ENCODE data around the gene NELFB.

Gene NELFB

DNA sequence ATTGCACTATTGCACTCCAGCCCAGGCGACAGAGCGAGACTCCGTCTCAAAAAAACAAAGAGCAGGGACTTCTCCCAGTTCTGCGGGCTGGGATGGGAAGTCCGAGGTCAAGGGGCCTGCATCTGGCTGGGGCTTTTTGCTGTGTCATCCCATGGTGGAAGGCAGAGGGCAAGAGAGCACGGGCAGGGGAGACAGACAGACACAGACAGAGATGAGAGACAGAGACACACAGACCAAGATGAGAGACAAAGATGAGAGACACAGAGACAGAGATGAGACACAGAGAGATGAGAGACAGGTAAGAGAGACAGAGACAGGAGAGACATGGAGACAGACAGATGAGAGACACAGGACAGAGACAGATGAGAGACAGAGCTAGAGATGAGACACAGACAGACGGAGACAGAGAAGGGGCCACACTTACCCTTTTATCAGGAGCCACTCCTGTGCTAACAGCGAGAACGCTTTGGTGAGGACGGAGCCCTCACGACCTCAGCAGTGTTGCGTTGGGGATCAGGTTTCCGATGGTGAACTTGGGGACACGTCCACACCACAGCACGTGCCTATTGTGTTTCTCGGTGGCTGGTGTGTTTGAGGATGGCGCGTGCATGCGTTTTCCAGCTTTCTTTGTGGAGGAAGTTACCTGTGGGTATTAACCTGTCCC, 13.5 kb downstream of the NELFB start:
- no peak for DNase-seq

DNA sequence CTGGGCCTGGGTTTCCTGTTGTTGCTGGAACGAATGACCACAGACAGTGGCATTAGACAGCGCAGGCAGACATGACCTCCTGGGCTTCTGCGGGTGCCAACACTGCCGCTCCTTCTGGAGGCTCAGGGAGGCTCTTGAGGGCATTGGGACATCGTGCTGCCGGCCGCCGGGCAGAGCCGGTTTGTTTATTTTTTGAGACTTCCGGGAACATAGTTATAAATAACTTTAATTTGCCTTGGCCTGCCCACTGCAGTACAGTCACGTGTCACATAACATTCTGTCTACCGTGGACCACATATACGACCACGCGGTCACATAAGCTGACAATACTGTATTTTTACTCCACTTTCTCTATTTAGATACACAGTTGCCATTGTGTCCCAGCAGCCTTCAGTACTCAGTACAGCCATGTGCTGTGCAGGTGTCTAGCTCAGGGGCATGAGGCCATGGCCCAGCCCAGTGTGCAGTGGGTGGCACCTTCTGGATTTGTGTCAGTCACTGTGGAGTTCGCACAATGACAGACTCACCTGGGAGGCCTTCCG, 14.2 kb downstream of the NELFB start:
- DNase-seq: no peak

DNA sequence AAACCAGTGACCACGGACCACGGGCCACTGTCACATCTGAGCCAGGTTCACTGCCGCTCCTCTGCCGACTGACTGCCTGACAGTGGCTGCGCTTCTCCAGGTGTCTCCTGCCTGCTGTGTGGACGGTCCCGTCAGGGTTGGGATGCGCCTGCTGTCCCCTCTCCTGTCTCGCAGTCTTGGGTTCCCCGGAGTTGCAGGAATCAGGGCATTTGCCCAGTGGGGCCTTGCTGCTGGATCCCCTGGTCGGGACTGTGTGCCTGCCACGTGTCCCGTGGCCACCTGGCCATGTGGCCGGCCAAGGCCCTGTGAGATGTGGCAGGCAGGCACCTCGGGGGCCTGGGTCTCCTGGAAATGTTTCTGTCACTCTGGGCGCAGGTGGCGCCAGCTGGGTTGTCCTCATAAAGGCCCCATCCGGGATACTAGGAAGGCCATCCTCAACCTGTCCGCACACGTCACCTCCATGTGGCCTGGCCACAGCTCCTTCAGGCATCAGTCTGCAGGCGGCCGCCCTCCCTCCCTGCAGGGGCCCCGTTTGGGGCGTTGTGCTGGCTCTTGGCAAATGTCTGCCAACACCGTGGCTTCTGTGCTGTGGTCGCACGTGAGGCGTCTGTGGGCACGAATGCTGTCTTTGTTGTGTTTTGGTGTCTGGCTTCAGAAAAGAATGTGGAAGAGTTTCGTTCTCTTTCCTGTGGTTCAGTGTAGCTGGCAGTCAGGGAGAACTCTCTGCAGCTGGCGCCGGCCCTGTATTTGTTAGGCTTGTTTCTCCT, 16.0 kb downstream of the NELFB start:
- DNase-seq: no peak

DNA sequence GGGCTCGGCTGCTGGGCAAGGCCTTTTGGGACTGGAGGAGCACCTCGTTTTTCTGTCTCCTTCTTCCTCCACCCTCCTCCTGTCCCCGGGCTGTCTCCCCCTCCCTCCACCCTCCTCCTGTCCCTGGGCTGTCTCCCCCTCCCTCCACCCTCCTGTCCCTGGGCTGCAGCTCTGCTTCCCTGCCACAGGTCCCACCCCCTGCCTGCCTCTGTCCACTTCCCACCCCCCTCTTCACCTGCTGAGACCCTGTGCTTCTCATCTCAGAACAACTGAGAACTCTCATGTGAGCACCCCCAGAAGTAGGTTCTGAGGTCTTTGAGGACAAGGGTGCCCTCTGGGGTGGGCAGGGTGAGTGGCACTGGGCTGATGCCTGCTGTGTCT, 16.6 kb downstream of the NELFB start:
- no peak for DNase-seq

DNA sequence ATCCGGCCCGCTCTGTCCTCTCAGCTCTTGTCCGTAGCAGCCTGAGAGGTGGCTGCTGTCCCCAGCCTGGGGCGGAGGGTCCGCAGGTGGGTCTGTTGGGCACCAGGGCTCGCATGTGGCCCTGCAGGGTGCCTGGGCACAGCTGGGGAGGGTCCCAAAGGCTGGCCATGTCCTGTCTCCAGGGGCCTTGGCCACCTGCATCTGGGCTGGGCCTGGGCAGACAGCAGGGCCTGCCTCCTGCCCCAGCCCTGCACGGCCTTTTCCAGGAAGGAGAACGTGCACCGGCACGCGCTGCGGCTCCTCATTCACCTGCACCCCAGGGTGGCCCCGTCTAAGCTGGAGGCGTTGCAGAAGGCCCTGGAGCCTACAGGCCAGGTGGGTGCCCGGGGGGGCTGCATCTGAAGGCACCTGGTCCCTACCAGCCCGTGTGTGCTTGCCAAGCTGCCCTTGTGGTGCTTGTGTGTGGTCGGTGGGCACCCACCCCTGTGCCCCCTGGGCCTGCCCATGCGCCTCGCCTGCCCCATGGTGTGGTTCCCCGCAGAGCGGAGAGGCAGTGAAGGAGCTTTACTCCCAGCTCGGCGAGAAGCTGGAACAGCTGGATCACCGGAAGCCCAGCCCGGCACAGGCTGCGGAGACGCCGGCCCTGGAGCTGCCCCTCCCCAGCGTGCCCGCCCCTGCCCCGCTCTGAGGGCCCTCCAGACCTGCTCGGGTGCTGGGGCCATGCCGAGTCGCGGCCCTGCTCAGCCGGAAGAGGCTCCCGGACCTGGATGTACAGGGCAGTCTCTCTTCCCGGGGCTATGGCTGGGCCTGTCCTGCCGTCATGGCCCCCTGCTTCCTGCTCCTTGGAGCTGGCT, 17.3 kb downstream of the NELFB start:
- no peak for DNase-seq

DNA sequence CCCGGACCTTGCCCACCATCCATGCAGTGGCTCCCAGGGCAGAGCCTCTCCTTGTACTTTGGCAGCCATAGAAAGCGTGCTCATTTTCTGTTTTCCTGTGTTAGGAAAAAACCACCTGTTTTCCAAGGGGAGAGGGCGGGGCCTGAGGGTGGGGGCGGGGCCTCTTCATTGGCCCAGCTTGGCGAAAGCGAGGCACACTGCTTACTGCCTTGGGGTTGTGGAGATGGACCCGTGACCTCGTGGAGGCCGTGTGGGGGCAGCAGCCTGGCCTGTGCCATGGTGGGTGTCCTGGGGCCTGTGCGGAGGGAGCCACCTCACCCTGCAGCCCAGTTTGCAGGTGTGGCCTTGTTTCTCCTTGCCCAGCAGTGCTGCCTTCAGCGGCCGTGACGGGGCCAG, 18.0 kb downstream of the NELFB start:
- DNase-seq: no peak

DNA sequence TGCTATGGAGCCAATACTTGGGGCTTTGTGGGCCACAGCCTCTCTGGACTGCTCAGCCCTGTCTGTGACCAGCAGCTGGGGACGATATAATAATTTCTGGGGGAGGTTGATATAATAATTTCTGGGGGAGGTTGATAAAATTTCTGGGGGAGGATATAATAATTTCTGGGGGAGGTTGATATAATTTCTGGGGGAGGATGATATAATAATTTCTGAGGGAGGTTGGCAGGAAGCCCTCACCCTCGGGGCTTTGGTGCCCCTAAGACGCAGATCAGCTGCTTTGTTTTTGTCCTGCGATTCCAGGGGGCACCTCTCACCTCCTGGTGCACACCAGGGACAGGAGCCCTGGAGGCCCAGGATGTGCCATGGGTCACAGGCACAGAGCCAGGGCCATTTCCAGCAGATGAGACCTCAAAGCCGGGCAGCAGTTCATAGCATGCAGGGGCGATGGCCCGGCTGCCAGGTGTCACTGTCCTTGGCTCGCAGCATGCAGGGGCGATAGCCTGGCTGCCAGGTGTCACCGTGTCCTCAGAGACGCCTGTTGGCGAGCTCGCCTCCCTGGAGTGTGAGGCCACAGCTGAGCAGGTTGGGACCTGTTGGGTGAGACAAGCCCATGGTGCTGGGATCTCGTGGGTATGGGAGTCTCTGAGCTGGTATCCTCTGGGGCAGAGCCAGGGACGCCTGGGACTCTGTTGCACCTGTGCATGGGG, 18.6 kb downstream of the NELFB start:
- no peak for DNase-seq

DNA sequence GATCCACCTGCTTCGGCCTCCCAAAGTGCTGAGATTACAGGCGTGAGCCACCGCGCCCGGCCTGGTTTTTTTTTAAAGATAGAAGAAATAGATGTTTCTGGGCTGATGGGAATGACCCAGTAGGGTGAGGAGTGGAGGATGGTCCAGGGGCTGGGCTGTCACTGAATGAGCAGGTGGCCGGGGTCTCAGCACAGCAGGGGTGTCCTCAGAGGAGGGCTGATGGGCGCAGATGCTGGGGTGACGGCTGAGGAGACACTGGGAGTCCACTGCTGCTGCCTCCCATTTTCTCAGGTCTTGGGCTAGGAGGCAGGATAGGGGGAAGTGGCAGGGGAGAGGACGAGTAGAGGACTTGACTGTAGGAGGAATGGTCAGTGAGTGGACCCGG, 20.1 kb downstream of the NELFB start:
- DNase-seq: no peak

DNA sequence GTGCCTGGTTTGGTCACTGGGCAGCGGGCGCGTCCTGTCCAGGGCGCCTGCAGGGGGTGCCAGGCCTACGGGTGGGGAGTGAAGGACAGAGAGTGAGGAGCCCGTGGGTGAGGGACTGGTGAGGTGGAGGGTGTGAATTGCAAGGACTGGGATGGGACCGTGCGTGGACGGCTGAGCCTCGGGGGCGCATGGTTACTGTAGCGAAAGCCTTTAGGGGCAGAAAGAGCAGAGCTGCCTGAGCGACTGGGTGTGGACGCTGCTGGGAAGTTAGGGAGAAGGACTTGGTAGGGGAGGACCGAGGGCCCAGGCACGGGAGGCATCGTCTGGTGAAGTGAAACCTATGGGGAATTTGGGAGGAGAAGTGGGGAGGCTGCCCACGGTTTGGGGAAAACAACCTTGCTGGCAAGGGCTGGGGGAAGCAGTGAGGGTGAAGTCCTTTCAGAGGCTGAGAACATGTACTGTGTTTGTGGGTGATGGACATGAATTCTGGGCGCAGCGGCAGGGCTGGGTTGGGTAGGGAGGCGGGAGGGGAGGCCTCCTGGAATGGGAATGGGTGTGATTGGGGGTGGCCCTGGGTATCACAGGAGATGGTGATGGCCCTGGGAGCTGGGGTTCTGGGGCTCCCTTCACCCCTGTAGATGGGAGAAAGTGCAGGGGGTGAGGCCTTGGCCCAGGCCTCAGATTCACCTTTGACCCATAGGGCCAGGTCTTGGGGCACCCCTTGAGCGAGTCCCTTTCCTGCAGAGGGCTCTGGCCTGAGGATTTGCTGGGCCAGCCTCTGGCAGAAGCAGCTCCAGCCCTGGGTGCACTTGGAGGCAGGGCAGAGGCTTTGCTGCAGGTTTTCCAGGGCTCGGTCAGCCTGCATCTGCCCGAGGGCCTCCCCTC, 20.7 kb downstream of the NELFB start:
- DNase-seq: no peak

DNA sequence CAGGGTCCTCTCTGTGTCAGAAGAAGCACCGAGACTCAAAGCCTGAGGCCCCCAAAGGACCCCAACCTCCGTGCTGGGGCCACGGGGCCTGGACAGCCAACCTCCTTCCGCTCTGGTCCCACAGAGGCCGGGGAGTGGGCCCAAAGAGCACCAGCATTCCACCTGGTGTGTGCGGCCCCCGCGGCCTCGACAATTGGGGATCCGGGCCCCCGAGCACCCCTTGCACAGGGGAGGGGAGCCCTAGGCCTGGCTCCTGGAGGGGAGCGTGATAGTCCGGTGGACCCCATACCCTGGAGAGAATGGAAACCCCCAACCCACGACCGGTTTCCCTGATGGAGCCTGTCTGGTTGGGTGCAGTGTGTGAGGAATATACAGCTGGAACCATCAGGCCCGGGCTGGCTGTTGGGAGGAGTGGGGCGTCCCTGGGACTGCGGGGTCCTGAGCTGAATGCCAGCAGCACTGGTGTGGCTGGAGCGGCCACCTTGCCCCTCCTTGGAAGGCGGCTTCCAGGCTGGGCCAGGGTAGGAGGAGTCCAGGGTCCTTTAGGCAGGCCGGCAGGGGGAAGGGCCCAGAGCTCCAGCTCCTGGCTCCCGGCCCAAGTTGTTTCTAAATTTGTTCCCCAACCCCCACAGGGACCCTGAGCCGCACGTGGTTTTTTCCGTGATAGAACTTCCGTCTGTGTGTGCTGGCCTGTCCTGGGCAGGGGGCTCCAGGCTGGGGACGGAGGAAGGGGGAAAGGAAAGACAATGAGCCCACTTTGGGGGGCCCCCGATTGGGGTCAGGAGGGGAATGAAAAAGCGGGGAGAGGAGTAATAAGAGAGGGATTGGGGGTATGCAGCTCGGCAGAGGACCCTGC, 21.6 kb downstream of the NELFB start:
- no peak for DNase-seq

DNA sequence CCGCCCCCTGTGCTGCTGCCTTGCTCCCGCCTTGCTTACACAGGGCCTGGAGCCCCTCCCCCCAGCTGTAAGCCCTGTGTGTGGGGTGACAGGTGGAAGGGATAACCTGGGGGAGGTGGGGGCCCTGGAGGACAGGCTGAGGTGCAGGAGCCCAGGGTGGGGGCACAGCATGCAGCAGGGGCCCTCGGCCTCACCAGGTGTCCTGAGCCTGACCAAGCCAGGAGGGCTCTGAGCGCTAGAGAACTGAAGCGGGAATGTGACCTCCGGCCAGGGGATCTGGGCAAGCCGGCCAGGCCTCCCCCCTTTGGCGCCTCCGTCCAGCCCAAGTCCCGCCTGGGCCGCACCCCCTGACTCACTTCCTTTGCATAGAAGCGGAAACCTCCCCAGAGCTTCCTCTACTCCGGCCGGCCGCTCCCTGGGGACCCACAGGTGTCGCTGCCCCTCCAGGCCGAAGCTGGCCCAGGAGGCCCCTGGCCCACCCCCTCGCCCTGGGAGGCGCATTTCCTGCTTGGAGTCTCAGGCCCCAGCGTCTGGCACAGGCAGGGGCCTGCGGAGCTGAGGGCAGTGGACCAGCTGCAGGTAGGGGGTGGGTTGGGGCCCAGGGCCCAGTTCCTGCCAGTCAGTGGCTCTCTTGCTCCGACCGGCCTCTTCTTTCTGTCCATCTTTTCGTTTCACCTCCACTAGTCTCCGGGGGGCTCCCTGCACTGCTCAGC, 22.4 kb downstream of the NELFB start, which contains the start of gene TOR4A:
TOR4A (plus strand) TSS at position 398 of the 713 bp plus-strand sequence. CDS start 964 bp downstream, outside the sequence.
- no peak for DNase-seq

DNA sequence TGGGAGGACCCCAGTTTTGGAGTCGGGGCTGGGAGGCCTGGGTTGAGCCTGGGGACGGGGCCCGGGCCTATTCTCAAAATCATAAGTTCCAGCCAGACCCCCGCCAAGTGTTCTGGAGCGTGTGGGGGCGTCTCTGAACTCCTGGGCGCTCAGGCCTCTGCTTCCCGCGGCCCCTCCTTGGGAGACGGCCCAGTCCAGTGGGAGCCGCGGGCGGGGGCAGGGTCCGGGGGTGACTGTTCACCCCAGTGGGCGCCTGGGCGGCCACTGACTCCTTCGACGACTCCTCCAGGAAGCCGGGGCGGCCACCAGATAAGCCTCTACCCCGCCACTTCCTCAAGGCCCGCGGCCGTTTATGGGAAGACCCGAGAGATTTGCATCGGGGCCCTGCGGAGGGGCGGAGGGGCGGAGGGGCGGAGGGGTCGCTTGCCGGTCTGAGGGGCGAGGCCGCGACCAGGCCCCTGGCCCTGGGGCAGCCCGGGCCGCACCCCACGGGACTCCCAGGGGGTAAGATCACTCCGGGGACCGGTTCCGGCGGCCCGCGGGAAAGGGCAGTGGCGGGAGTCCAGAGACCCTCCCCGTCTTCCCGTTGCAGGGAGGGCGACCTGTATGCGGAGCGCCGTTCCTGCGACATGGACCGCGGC, 23.1 kb downstream of the NELFB start:
- no peak for DNase-seq

DNA sequence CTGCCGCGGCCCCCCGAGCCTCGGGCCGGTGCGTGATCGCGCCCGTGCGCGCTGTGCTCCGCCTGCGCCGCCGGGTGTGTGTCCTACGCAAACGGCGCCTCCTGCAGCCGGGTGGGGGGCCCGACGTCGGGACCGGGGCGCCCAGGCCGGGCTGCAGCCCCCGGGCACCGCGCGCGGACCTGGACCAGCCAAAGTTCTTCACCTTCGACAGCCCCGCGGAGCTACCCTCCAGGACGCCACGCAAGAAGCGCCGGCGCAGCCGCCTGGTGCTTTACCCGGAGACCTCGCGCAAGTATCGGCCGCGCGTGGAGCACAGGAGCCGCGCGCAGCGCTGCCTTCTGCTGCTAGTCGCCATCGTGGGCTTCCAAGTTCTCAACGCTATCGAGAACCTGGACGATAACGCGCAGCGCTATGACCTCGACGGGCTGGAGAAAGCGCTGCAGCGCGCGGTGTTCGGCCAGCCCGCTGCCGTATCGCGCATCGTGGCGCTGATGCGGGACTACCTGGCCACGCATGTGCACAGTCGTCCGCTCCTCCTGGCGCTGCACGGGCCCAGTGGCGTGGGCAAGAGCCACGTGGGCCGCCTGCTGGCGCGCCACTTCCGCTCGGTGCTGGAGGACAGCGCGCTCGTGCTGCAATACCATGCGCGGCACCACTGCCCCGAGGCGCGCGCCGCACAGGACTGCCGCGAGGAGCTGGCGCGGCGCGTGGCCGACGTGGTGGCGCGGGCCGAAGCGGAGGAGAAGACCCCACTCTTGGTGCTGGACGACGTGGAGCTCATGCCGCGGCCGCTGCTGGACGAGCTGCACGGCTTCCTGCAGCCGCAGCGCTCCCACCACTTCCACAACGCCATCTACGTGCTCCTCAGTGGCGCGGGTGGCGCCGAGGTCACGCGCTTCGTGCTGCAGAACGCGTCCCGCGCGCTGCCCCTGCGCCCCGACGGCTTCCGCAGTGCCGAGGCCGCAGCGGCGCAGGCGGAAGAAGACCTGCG, 23.9 kb downstream of the NELFB start:
- no peak for DNase-seq

DNA sequence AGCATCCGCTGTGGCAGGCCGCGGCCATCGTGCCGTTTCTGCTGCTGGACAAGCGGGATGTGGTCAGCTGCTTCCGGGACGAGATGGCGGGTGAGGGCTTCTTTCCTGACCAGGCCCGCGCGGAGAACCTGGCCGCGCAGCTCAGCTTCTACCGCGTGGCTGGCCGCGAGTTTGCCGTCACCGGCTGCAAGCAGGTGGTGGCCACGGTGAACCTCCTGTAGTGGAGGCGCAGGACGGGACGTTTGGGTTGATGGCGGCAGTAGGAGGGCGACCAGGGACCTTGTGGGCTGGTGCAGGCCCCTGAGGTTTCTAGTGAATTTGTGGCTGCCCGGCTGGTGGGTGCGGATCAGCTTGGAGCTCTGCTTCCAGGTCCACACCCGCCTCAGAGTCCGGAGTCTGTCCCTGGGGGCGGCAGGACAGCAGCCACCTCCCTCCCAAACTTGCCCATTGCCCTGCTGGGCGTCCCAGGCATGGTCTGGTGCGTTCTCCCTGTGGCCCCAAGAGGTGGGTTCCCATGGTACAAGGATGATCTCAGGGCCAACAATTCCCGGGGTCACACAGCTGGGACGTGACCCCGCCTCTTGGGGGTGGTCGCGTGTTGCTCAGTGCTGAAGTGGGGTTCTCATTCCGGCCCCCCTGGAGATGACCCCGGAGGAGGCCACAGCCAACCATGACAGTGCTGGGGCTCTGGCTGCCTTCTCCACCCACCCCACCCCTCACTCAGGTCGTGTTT, 24.8 kb downstream of the NELFB start:
- DNase-seq: no peak

DNA sequence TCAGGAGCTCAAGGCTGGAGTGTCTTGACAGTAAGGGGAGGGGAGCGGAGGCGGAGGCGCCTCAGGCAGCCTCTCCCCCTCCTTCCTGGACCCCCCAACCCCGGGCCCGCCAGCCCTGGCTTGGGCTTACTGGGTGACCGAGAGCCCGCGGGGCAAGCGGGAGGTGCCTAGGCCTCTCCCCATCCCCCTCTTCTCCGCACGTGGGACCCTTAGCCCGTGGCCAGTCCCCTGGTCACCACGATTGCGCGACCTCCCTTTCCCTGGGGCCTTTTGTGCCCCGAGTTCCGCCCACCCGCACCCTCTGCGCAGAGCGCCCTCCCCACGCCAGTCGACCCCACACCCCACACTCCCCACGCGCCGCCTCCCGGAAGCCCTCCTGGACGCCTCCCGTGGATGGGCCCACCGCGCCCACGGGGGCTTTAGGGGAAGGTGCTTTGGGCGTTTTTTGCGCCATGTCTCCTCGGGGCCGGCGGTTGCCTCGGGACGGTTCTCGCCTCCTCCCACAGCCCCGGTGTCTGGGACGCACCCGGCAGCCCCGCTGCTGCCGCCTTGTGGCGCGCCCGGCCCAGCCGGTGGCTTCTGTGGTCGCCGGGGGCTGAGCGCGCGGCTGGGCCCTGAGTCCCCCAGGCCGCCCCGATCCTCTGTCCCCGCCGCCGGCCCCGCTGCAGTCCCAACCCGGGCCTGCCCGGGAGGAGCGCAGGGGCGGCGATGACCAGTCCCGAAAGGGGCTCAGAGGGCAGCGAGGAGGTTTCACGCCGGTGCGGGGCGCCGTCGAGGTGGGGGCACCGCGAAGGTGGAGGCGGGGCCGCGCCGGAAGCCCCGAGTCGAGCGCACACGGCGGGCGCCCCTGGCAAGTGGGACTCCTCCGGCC, 25.6 kb downstream of the NELFB start:
- no peak for DNase-seq

DNA sequence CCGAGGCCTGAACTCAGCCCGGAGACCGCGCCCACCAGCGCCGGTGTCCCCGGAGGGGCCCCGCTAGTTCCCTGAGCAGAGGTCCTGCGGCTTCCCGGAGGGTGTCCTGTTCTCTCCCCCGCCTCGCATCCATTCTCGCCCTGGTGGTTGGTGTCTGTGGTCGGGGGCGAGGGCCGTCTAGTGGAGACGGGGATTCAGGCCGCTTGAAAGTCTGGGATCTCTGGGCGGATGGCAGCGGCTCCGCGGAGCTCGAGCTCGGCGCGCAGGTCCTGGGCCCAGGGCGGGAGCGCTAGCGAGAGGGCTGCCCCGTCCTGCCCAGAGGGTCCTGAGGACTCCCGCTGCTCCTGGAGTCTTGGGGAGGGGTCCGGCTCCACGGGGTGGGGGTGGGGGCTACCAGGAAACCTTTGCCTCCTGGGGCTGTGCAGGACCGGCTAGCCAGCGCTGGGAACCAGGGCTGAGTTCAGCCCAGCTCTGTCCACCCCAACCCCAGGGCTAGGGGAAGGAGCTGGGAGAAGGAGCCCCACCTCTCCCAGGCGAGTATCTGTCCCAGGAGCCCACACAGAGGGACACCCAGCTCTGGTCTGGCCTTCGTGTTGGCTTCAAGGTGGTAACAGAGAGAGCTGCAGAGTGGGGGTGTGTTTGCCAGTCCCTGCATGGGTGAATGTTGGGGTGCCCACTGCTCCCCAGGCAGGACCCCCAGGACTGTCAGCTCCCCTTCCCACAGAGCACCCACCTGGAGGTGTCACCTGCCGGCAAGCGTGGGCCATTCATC, 26.4 kb downstream of the NELFB start:
- DNase-seq: no peak
